Heart left ventricle (tissue), 13 donors: ENCODE measurements around the gene TMEM179.

Experiments
- CTCF ChIP-seq, 12 donors: fragments of 200-600 bp; sonication (generic) in 4 of 12; IDR thresholded peaks; one replicate each; pipeline versions ENCODE4 v1.5.0 to v1.8.0; 2018 to 2022; ENCODE audit warnings: antibody characterized with exemption in 12 of 12, mild to moderate bottlenecking in 5 of 12
- POLR2A ChIP-seq, 2 donors: fragments of 450-650 bp; IDR thresholded peaks; one replicate each; pipeline ENCODE4 v1.6.1; 2017; ENCODE audit warnings: antibody characterized with exemption in 2 of 2, mild to moderate bottlenecking in 2 of 2, moderate library complexity in 2 of 2
- donor health status: ischemic (EF 13 %, LVEDD 7.1; RV severe dilation, severe dysfunction).
- donor health status: DM: no; HTN: yes; CAD: no.
- donor health status: DM: no; HTN: no; CAD: no.
- donor health status: ischemic (EF 25% LVEDD 6.9; RV normal size, moderate dysfunction).
- donor health status: ischemic (EF 25% LVEDD 5.7; RV mildly dilated, moderate dysfunction).
- donor health status: ischemic (EF 35%, LVEDD 5.7; RV mildly dilated, moderate dysfunction).
- donor health status: nonischemic (EF 11% LVEDD 7.7; RV severe dilation, severe dysfunction).
- donor health status: DM: yes; HTN: yes; CAD: no.
- donor health status: PGD.
- donor health status: ischemic (EF 29% LVEDD 5.4; RV normal size, mild dysfunction).
- donor health status: nonischemic (EF 23%, LVEDD 6.1; RV moderate dilation, normal function).

GRCh38 chr14:104552738-104553125 lies 51.8 kb downstream of the TMEM179 start:
- no peak for TF ChIP-seq CTCF (IDR thresholded peaks at IDR 0.05)
- no peak for TF ChIP-seq POLR2A (IDR thresholded peaks at IDR 0.05)
